ENCODE measurements around the gene PIP5K1C. TPM values are rescaled to one million over a fixed set of nuclear protein-coding genes. Genes with fewer than 3 reads are reported as not detected.

PIP5K1C gene, protein sequence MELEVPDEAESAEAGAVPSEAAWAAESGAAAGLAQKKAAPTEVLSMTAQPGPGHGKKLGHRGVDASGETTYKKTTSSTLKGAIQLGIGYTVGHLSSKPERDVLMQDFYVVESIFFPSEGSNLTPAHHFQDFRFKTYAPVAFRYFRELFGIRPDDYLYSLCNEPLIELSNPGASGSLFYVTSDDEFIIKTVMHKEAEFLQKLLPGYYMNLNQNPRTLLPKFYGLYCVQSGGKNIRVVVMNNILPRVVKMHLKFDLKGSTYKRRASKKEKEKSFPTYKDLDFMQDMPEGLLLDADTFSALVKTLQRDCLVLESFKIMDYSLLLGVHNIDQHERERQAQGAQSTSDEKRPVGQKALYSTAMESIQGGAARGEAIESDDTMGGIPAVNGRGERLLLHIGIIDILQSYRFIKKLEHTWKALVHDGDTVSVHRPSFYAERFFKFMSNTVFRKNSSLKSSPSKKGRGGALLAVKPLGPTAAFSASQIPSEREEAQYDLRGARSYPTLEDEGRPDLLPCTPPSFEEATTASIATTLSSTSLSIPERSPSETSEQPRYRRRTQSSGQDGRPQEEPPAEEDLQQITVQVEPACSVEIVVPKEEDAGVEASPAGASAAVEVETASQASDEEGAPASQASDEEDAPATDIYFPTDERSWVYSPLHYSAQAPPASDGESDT
- total RNA-seq (2014; rRNA removed; shearing (Covaris generic)): 11.8 and 12.2 TPM in 2 replicates

DNA sequence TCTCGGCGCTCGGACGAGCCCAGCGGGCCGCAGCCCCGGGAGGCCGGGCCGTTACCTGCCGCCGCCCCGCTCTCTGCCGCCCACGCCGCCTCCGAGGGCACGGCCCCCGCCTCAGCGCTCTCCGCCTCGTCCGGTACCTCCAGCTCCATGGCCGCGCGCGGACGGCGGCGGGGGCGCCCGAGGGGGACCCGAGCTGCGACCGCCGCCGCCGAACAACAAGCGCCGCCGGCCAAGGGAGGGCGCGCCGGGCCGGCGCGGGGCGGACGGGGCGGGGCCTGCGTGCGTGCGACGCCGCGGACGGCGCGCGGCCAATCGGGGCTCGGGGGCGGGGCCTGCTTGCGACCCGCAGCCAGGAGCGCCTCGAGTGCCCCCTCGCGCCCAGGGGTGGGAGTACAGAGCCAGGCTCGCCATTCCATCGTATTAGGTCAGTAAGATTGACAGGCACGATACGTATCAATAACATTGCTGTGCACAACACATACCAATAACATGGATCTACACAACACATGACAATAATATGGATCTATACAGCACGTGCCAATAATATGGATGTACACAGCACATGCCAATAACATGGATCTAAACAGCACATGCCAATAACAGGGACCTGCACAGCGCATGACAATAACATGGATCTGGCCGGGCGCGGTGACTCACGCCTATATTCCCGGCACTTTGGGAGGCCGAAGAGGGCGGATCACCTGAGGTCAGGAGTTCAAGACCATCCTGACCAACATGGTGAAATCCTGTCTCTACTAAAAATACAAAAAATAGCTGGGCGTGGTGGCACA is at the start of gene PIP5K1C:
Gene PIP5K1C (minus strand): TSS at position 227 of the 791 bp plus-strand sequence. CDS start 78 bp downstream, at position 149.
- Histone ChIP-seq H3K4me3 (peak within 1 kb of the TSS; percentile 68), H3K27me3 (no peaks in the 10 kb centered on the region), H3K9me3 (replicated peaks) (no peaks in the 10 kb centered on the region), H3K27ac (no peak within 1 kb of the TSS), H3K4me1 (no peaks in the 10 kb centered on the region), H3K36me3 (no peaks in the 10 kb centered on the region)
- DNase-seq: peak; percentile 78 to 86

DNA sequence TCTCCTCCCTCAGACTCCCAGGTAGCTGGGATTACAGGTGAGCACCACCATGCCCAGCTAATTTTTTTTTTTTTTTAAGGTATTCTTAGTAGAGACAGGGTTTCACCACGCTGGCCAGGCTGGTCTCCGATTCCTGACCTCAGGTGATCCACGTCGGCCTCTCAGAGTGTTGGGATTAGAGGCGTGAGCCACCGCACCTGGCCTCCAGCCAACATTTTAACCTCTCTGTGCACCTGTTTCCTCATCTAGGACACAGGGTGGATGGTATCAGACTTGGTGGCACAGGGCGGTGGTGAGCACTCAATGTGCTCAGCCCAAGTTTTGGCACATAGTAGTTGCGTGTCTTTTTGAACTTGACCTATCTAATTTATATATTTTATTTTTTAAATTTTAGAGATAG is 48.7 kb upstream of the PIP5K1C start:
- no peaks in the 10 kb centered on the region for H3K36me3 ChIP-seq
- no peaks in the 10 kb centered on the region for H3K27me3 ChIP-seq

DNA sequence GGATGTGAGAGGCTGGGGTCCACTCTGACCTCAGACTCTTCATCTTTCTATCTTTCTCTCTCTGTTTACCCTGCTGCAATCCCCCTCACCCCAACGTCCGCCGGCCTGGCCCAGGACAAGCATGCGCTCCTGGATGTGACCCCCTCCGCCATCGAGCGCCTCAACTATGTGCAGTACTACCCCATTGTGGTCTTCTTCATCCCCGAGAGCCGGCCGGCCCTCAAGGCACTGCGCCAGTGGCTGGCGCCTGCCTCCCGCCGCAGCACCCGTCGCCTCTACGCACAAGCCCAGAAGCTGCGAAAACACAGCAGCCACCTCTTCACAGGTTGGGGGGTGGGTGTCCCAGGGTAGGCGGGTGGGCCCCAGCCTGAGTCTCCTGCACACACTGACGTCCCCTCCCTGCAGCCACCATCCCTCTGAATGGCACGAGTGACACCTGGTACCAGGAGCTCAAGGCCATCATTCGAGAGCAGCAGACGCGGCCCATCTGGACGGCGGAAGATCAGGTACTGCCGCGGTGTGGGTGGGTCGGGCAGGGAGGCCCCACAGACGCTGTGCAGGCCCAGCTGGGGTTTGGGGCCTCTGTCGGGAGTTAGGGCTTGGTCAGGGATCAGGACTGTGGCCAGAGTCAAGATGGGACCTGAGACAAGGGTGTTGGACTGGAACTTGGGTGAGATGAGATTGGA is 46.2 kb upstream of the PIP5K1C start:
- DNase-seq: no peak
- Histone ChIP-seq H3K27ac (no peak overlapping the region), H3K4me1 (no peaks in the 10 kb centered on the region), H3K4me3 (no peak overlapping the region), H3K9me3 (replicated peaks) (no peaks in the 10 kb centered on the region), H3K27me3 (0 out of 2 replicates have a peak, but pooled peaks cover 3% of the 10 kb centered on the region), H3K36me3 (no peaks in the 10 kb centered on the region)

More for the DNA sequence above, 48.7 kb upstream of the PIP5K1C start:
- DNase-seq: no peak
- H3K4me1 ChIP-seq: no peaks in the 10 kb centered on the region
- H3K4me3 ChIP-seq: no peak overlapping the region
- H3K27ac ChIP-seq: no peak overlapping the region
- no peaks in the 10 kb centered on the region for H3K9me3 ChIP-seq (replicated peaks)

DNA sequence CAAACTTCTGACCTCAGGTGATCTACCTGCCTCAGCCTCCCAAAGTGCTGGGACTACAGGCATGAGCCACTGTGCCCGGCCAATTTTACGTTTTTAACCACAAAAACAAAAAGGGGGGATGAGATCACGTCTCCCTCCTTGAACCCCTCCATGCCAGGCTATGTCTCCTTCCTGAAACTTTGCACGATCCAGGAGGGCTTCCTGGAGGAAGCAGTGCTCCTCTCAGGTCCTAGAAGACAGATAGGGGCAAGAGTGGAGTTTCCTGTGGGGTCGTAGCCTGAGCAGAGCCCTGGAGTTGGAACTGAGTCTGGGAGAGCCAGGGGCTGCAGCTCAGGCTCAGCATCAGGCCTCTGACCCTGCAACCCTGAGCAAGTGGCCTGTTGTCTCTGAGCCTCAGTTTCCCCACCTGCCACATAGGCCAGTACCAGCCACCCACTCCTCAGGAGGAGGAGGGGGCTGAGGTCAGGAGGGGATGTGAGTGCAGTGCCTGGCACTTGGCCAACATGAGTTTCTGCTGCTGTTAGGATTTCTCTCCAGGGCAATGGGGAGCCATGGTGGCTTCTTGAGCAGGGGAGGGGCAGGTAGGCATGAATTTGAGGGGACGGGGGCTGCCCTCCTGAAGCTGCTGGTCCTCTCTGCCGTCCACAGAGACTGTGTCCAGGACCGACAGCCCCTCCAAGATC is 45.2 kb upstream of the PIP5K1C start:
- no peak for DNase-seq
- Histone ChIP-seq H3K36me3 (no peaks in the 10 kb centered on the region), H3K4me1 (no peaks in the 10 kb centered on the region), H3K4me3 (no peak overlapping the region), H3K27ac (no peak overlapping the region), H3K9me3 (replicated peaks) (no peaks in the 10 kb centered on the region), H3K27me3 (peaks cover 3% of the 10 kb centered on the region; the same call in 1 of the 2 replicates)

DNA sequence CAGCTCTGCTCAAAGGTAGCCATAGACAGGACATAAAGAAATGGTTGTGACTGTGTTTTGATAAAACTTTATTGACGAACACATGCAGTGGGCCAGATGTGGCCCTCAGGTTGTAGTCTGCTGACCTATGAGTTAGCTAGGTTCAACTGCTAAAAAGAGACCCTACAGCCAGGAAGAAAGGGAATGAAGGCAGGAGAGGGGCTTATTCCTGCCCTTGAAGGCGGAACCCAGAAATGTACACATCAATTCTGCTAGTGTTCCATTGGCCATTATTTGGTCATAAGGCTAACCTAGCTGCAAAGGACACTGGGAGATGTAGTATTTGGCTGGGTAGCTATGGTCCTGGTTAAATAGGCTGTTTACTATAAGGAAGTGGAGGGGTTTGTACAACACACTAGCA is 43.2 kb upstream of the PIP5K1C start:
- Histone ChIP-seq H3K4me1 (no peaks in the 10 kb centered on the region), H3K27ac (no peak overlapping the region), H3K27me3 (peaks cover 7% of the 10 kb centered on the region; the same call in 1 of the 2 replicates), H3K36me3 (no peaks in the 10 kb centered on the region), H3K4me3 (no peak overlapping the region), H3K9me3 (replicated peaks) (no peaks in the 10 kb centered on the region)
- peak in 1 of 2 experiments; percentile 42 for DNase-seq

DNA sequence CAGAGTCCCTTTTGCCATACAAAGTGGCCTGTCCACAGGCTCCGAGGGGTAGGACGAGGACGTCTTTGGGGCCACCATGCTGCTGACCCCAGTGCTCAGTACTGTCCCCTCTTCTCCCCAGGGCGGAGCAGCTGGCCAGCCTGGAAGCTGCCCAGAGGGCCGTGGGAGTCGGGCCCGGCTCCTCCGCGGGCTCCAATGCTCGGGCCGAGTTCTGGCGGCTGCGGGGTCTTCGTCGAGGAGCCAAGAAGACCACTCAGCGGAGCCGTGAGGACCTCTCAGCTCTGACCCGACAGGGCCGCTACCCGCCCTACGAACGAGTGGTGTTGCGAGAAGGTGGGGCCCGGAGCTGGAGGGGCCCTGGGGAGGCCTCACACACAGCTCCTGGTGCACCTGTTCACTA is 40.2 kb upstream of the PIP5K1C start:
- H3K4me3 ChIP-seq: no peak overlapping the region
- no peaks in the 10 kb centered on the region for H3K36me3 ChIP-seq
- no peak overlapping the region for H3K27ac ChIP-seq
- no peak for DNase-seq
- peaks cover 7% of the 10 kb centered on the region; the same call in 1 of the 2 replicates for H3K27me3 ChIP-seq
- no peaks in the 10 kb centered on the region for H3K9me3 ChIP-seq (replicated peaks)
- no peaks in the 10 kb centered on the region for H3K4me1 ChIP-seq

DNA sequence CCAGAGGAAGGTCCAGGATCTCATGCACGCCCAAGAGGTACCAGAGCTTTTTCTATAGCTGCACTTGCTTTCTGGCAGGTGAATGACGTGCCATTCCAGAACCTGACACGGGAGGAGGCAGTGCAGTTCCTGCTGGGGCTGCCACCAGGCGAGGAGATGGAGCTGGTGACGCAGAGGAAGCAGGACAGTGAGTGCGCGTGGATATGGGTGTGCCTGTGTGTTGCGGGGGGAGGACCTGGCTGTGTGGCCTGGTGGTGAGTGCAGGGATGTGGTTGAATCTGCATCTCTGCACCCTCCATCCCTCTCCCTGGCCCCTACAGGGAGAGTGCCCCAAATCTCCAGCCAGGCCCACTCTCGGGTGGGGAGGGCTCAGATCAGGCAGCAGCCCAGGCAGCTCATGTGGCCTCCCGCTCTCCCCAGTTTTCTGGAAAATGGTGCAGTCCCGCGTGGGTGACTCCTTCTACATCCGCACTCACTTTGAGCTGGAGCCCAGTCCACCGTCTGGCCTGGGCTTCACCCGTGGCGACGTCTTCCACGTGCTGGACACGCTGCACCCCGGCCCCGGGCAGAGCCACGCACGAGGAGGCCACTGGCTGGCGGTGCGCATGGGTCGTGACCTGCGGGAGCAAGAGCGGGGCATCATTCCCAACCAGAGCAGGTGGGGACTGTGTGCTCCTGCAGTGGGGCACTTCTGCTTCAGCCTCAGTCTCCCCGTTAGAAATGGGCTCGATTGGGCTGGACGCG is 38.4 kb upstream of the PIP5K1C start:
- Histone ChIP-seq H3K4me1 (no peaks in the 10 kb centered on the region), H3K4me3 (no peak overlapping the region), H3K27ac (no peak overlapping the region), H3K36me3 (no peaks in the 10 kb centered on the region), H3K9me3 (replicated peaks) (no peaks in the 10 kb centered on the region), H3K27me3 (peaks cover 6% of the 10 kb centered on the region; the same call in 1 of the 2 replicates)
- DNase-seq: no peak

DNA sequence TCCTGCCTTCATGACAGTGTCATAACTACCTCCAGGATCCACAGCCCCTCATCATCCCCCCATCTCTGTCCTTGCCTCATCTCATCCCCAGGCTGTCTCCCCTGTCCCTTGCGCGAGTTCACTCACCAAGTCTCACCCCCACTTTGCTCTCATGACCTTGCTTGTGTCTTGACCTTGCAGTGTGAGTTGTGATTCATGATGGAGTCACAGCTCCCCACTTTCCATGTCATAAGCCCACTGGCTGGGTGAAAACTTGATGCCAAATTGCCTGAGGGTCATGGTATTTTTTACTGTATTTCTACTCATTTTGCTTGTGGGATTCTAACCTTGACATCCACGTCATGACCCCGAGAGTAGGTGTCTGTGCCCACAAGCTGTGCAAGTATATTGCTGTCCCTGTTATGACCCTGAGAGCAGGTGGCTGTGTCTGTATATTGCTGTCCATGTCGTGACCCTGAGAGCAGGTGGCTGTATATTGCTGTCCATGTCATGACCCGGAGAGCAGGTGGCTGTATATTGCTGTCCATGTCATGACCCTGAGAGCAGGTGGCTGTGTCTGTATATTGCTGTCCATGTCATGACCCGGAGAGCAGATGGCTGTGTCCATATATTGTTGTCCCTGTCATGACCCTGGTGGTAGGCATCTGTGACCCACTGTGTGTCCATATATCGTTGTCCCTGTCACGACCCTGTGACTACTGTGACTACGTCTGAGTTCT is 37.4 kb upstream of the PIP5K1C start:
- no peaks in the 10 kb centered on the region for H3K9me3 ChIP-seq (replicated peaks)
- H3K4me3 ChIP-seq: no peak overlapping the region
- peaks cover 4% of the 10 kb centered on the region; the same call in 1 of the 2 replicates for H3K27me3 ChIP-seq
- no peak for DNase-seq
- no peaks in the 10 kb centered on the region for H3K4me1 ChIP-seq
- no peaks in the 10 kb centered on the region for H3K36me3 ChIP-seq
- H3K27ac ChIP-seq: no peak overlapping the region

DNA sequence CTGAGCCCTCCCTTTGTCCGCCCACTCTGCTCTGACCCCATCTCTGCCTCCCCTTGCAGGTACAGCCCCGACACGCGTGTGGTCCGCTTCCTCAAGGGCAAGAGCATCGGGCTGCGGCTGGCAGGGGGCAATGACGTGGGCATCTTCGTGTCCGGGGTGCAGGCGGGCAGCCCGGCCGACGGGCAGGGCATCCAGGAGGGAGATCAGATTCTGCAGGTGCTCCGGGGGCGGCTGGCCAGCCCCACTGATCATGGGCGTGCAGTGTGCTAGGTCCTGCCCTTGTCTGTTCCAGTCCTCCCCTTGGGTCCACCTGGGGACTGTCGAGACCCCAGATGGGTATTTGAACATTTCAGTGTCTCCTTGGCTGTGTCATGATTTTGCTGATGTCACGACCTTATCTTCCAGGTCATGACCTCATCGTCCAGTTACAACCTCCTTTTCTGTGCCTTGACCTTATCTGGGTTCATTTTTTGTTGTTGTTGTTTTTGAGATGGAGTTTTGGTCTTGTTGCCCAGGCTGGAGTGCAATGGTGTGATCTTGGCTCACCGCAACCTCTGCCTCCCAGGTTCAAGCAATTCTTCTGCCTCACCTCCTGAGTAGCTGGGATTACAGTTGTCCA is 35.9 kb upstream of the PIP5K1C start:
- H3K36me3 ChIP-seq: no peaks in the 10 kb centered on the region
- no peak overlapping the region for H3K4me3 ChIP-seq
- no peaks in the 10 kb centered on the region for H3K9me3 ChIP-seq (replicated peaks)
- H3K27me3 ChIP-seq: peaks cover 4% of the 10 kb centered on the region; the same call in 1 of the 2 replicates
- DNase-seq: no peak
- H3K27ac ChIP-seq: no peak overlapping the region
- no peaks in the 10 kb centered on the region for H3K4me1 ChIP-seq

DNA sequence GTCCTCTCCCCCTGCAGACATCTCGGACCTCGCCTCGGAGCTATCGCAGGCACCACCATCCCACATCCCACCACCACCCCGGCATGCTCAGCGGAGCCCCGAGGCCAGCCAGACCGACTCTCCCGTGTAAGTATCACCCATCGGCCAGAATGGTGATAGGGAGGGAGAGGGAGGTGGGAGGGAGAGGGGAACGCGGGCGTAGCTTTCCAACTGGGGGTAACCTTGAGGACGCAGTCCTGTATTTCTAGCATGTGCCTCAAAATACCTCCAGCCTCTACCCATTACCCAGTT is 34.0 kb upstream of the PIP5K1C start:
- no peak overlapping the region for H3K4me3 ChIP-seq

DNA sequence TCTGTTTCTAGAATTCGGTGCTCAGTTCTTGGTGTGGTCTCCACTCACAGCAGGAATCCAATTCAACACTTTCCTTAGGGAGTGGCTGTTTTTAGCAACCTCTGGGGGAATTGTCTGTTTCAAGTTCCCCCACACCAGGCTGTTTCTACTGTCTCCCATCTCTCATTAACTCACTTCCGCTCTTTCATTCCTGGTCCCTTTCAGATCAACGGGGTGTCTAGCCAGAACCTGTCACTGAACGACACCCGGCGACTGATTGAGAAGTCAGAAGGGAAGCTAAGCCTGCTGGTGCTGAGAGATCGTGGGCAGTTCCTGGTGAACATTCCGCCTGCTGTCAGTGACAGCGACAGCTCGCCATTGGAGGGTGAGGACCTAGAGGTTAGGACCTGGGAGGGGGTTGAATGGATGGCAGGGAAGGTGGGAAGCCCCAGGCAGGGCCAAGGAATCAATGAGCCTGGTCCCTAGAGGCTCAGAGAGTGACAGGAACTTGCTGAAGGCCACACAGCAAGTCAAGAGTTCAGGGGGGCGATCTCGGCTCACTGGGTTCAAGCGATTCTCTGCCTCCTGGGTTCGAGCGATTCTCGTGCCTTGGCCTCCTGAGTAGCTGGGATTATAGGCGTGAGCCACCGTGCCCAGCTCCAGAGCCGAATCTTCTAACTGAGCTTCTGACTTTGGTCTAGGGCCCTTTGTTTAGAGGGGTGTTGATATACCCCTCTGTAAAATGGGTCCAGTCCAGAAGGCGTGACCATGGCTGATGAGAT is 33.5 kb upstream of the PIP5K1C start:
- Histone ChIP-seq H3K27me3 (no peaks in the 10 kb centered on the region), H3K9me3 (replicated peaks) (no peaks in the 10 kb centered on the region), H3K27ac (no peak overlapping the region), H3K4me3 (no peak overlapping the region), H3K4me1 (no peaks in the 10 kb centered on the region), H3K36me3 (no peaks in the 10 kb centered on the region)
- no peak for DNase-seq

More for the DNA sequence above, 34.0 kb upstream of the PIP5K1C start:
- Histone ChIP-seq H3K4me1 (no peaks in the 10 kb centered on the region), H3K27ac (no peak overlapping the region), H3K36me3 (no peaks in the 10 kb centered on the region), H3K27me3 (no peaks in the 10 kb centered on the region), H3K9me3 (replicated peaks) (no peaks in the 10 kb centered on the region)
- no peak for DNase-seq

DNA sequence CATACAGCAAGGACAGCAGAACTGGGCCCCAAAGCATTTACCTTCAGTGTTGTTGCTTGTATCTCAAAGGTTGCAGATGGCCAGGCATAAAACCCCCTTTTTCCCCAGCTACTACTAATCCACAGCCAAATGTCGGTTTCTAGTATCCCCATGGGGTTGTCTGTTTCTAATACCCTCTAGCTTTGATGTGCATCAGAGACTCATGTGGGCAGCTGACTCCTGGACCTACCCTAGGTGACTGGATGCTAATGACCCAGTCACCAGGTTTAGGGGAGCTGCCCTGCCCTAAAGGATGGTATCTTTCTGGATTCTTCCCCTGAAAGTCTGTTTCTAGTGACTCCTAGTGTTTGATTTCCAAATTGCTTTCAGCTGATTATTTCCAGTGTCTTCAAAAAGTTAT is 31.8 kb upstream of the PIP5K1C start:
- Histone ChIP-seq H3K36me3 (no peaks in the 10 kb centered on the region), H3K9me3 (replicated peaks) (no peaks in the 10 kb centered on the region), H3K4me1 (no peaks in the 10 kb centered on the region), H3K27ac (no peak overlapping the region), H3K4me3 (no peak overlapping the region), H3K27me3 (no peaks in the 10 kb centered on the region)
- no peak for DNase-seq

Measured in SJCRH30 (cell line).